H54 (cell line): ENCODE results near the gene UBR3.
A peak's percentile ranks its signal among the peaks of the same experiment; 100 is the strongest.

Source experiments
- DNase-seq: peaks from one replicate; pipeline ENCODE4 v3.0.0; 2011; ENCODE audit warnings: low spot score, mixed read lengths; ENCODE audit not compliant: insufficient read length
- FAIRE-seq: peaks from 3 replicates; lab custom pipeline; 2011; peaks lifted over from hg19 to GRCh38; lab: Jason Lieb, UNC
- POLR2A ChIP-seq: IDR thresholded peaks from 2 replicates; pipeline ENCODE4 v1.6.1; 2011; ENCODE audit warnings: low read depth, mild to moderate bottlenecking, low read length

The UBR3 gene

DNA sequence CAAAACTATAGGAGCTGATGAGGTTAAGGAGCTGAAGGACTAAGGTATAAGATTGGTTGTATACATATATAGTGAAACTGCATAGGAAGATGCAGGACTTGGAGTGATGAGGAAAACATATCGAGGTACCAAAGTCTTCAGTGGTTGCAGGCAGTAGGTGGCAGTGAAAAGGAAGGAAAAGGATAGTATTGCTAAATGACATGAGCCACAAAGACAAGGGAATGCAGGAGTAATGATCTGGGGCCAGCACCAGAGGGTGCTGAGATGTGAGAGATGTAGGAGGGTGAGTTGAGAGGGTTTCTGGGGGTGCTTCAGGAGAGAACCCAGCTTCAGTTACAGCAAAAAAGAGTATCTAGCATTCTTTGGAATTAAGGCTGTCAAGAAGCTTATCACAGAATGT lies 178.4 kb downstream of the UBR3 start:
- FAIRE-seq, result no peak
- DNase-seq, result no peak
- no peak for TF ChIP-seq POLR2A

GRCh38 chr2:170006587-170007325 lies 179.5 kb downstream of the UBR3 start:
- DNase-seq (no peak), FAIRE-seq (no peak)
- no peak for TF ChIP-seq POLR2A

DNA sequence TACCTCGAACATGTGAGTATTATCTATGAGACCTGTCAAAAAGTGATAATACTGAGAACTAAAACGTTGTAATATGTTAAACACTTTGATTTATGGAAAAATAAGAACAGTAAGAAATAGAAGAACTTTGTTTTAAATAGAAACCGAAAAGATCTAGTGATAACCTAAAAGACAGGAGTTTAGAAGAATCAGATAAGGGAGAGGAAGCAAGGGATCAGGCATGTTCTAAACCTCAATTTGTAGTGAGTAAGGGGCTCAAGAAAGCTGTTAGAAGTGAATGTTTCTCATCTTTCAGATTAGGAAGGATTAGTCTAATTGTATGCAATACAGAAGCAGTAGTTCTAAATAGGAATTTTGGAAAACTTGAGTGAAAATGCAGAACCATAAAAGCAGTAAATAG lies 182.0 kb downstream of the UBR3 start:
- DNase-seq, result no peak
- FAIRE-seq, result peak; percentile 36
- TF ChIP-seq POLR2A, result no peak

- no peak for DNase-seq
- no peak for FAIRE-seq
These were observed 185.5 kb downstream of the UBR3 start for GRCh38 chr2:170012773-170013172.

GRCh38 chr2:170013802-170014551 lies 186.7 kb downstream of the UBR3 start:
- no peak for TF ChIP-seq POLR2A
- FAIRE-seq (no peak), DNase-seq (no peak)

More at GRCh38 chr2:170012773-170013172, 185.5 kb downstream of the UBR3 start:
- TF ChIP-seq POLR2A, result no peak

DNA sequence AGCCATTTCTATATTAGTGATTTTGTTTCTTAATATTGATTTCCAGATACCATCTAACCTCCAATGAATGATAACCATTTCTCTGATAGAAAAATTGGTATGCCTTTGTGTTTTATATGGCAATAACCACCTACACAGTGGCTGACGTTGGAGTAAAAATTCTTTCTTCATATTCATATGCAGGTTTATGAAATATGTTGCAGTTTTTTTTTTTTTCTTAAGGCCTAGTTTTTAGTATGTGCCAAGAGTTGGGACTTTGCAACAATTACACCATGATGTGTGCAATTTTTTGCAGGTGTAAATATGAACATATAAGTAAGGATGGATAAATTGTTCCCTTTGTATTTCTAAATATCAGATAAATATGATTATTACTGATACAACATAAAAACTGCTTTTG lies 187.5 kb downstream of the UBR3 start:
- no peak for DNase-seq
- no peak for TF ChIP-seq POLR2A
- no peak for FAIRE-seq

DNA sequence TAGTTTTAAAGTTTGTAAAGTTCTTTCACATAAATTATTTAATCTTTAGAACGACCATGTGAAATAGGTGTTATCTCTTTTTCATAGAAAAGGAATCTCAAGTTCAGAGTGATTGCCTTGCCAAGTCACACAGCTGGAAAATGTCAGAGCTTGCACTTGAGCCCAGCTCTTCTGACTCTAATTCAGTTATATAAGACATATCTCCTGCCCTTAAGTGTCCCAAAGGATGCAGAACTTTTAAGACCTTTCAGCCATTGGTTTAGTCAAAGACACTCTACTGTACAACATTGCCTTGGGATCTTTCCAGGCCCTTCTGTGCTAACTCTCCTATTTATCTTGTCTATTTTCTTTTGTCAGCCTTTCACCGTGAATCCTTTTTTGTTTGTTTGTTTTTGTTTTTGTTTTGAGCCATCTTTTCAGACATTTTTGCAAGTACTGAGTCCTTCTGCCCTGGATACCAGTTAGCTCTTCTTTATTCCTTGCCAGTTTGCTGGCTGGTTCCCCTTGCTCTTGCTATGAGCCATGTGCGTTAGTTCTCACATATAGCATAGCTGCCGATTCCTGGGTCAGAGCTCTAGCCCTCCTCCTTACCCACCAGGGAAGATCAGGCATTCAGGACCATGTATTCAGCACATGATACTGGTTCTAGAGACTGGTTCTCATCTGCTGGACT lies 190.7 kb downstream of the UBR3 start:
- TF ChIP-seq POLR2A, result no peak

DNA sequence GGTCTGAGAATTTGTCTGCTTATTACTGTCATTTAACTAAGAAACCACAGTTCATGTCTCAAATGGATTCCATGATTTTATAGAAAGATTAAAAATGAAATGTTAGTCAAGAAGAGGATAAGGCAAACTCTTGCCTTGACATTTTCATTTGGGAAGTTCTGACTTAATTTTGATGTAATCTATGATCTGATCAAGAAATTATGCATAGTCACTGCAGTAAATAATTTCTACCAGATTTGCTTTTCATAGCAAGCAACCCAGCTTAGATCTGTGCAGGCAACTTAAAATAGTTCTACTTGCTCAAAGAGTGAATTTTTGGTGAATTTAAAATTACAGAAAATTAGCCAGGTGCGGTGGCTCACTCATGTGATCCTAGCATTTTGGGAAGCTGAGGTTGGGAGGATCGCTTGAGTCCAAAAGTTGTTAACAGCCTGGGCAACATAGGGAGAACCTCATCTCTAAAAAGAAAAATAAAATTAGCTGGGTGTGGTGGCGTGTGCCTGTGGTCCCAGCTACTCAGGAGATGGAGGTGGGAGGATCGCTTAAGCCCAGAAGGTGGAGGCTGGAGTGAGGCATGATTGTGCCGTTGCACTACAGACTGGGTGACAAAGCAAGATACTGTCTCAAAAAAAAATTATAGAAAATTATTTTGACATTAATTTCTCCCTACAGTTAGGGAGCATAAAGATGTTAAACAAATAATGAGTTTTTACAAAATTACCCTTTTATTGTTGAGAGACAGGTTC lies 192.0 kb downstream of the UBR3 start:
- TF ChIP-seq POLR2A, result no peak
- no peak for DNase-seq
- FAIRE-seq, result no peak

More for the DNA sequence above, 190.7 kb downstream of the UBR3 start:
- DNase-seq, result no peak
- no peak for FAIRE-seq

DNA sequence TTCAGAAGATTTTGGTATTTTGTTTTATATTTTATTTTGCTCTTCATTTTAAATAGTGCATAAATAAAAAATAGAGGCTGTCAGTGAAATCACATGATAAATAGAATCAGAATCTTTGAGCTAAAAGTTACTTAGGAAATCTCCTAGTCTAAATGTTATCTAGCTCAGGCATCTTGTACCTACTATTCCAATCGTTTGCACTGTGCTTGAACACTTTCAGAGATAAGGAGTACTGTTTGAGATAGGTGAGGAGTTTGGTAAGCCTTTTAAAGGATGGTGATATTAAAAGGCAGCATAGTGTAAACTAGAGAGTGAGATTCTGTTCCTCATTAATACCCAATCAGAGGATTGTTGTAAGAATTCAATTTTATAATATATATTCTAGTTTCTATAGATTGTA lies 193.5 kb downstream of the UBR3 start:
- FAIRE-seq, result no peak
- TF ChIP-seq POLR2A, result no peak
- DNase-seq, result no peak

DNA sequence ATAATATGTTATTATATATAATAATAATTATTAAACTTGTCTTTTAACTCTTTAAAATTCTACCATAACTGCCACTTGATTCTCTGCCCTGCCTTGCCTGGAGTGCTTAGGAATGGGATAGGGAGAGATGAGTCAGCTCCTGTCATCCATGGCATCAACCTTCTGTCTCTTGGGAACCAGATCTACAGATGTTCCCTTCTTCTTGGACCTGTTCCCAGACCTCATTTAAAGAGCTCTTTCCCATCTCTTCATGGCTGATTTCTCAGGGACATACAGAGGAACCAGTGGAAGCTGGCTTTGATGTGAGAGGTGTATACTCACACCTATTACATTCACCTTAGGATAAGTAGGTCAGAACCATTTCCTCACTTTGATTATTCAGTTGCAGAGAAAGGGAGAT lies 195.4 kb downstream of the UBR3 start:
- FAIRE-seq, result no peak
- TF ChIP-seq POLR2A, result no peak
- no peak for DNase-seq

DNA sequence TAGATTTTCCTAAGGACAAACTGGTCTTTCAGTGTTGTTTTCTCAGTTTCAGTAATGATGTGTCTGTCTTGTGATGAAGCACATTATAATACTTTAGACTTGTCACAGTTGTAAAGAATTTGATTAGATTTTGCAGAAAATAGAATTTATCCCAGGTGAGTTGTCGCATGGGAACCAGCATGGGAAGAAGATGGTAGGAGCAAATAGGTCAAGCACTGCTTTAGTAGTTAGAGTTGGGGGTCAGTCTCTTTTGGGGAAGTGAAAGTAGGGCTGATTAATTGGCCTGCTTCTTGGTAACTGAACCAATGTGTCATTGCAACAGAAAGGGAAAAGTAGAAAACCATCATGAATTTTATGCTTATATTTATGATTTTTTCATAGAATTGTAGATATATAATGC lies 197.5 kb downstream of the UBR3 start:
- no peak for TF ChIP-seq POLR2A
- FAIRE-seq, result no peak
- no peak for DNase-seq

- DNase-seq, result no peak
- no peak for TF ChIP-seq POLR2A
- FAIRE-seq, result no peak
These were observed 198.0 kb downstream of the UBR3 start for GRCh38 chr2:170025223-170025622.

GRCh38 chr2:170026361-170026760 lies 199.1 kb downstream of the UBR3 start:
- no peak for DNase-seq
- no peak for FAIRE-seq
- no peak for TF ChIP-seq POLR2A
